ENCODE data around the gene EIF2B4. TPM values are rescaled to one million over a fixed set of nuclear protein-coding genes. Genes with fewer than 3 reads are reported as not detected.

The EIF2B4 gene
- total and polyA plus RNA-seq, 2 donors (not counting 1 experiment from before 2014, with no cell fraction given), result 28.6 to 29.8 TPM

DNA sequence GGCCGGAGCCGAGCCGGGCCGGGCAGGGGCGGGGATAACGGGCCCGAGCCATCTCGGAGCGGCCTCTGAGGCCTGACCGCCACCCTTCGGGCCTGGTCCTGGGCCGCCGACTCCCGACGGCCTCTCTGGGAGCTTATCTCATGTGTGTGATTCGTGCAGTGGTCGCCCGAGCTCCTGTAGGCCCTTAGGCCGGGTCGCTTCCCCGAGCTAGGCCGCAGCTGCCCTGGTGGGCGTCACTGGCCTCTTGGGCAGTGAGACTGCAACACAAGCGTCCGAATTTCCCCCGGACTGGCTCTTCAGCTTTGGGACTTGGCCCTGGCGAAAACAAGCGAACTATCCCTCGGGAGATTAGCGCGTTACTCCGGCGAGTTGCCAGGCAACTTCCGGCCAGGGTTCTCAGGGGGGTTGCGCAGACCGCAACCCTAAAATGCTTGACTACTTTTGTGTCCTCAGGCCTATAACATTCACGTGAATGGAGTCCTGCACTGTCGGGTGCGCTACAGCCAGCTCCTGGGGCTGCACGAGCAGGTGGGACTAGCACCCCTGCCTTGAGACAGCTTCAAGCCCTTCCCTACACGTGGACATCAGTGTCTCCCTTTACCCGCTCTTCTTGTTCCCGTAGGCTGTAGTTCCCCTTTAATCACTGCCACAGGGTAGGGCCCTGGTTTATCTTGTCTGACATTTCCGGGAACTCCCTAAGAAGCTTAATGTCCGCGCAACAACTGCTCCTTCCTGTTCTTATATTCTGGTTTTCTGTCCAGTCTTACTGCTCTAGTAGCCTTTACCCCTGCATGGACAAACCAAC lies 880 bp upstream of the EIF2B4 start:
- no peaks in the 10 kb centered on the region for H3K27me3 ChIP-seq (ENCODE audit: control insufficient read depth, insufficient read depth, low read length)
- H3K27ac ChIP-seq (ENCODE audit: insufficient read depth, low read length), result peak overlapping the region; percentile 95
- H2AFZ ChIP-seq (ENCODE audit: low read length), result peak overlapping the region; percentile 88
- TF ChIP-seq EZH2 (IDR thresholded peaks at IDR 0.05; ENCODE audit: low read length, missing control alignments), result no peak
- TF ChIP-seq, protein P1, sequence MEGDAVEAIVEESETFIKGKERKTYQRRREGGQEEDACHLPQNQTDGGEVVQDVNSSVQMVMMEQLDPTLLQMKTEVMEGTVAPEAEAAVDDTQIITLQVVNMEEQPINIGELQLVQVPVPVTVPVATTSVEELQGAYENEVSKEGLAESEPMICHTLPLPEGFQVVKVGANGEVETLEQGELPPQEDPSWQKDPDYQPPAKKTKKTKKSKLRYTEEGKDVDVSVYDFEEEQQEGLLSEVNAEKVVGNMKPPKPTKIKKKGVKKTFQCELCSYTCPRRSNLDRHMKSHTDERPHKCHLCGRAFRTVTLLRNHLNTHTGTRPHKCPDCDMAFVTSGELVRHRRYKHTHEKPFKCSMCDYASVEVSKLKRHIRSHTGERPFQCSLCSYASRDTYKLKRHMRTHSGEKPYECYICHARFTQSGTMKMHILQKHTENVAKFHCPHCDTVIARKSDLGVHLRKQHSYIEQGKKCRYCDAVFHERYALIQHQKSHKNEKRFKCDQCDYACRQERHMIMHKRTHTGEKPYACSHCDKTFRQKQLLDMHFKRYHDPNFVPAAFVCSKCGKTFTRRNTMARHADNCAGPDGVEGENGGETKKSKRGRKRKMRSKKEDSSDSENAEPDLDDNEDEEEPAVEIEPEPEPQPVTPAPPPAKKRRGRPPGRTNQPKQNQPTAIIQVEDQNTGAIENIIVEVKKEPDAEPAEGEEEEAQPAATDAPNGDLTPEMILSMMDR (conservative IDR thresholded peaks at IDR 0.05 in 1 of 2, IDR thresholded peaks at IDR 0.05 in 1 of 2; ENCODE audit: low read depth in 1 of 2, low read length in 2 of 2), result no peak
- peak overlapping the region; percentile 97 for H3K9ac ChIP-seq (ENCODE audit: insufficient read depth, low read length)
- H3K4me1 ChIP-seq (ENCODE audit: control insufficient read depth, extremely low read depth, insufficient read depth, low read length), result peaks cover 14% of the 10 kb centered on the region
- peak; percentile 33 to 45 for DNase-seq (ENCODE audit: low read depth in 2 of 2)
- H3K36me3 ChIP-seq (ENCODE audit: control insufficient read depth, insufficient read depth, low read length), result peaks cover 38% of the 10 kb centered on the region
- H3K9me3 ChIP-seq (ENCODE audit: control insufficient read depth, insufficient read depth, low read depth, low read length), result no peaks in the 10 kb centered on the region
- H3K4me3 ChIP-seq (replicated peaks in 1 of 4; ENCODE audit: control extremely low read depth in 1 of 4, insufficient read depth in 1 of 4, low read depth in 3 of 4, low read length in 4 of 4), result peak overlapping the region; percentile 91 to 99 (median 97)
- peak overlapping the region; percentile 98 for H3K4me2 ChIP-seq (ENCODE audit: extremely low read depth, insufficient read depth, low read length)
- H4K20me1 ChIP-seq (ENCODE audit: control insufficient read depth, extremely low read depth, insufficient read depth, low read length), result no peaks in the 10 kb centered on the region
- peaks cover 54% of the 10 kb centered on the region for H3K79me2 ChIP-seq (ENCODE audit: control insufficient read depth, insufficient read depth, low read length)

DNA sequence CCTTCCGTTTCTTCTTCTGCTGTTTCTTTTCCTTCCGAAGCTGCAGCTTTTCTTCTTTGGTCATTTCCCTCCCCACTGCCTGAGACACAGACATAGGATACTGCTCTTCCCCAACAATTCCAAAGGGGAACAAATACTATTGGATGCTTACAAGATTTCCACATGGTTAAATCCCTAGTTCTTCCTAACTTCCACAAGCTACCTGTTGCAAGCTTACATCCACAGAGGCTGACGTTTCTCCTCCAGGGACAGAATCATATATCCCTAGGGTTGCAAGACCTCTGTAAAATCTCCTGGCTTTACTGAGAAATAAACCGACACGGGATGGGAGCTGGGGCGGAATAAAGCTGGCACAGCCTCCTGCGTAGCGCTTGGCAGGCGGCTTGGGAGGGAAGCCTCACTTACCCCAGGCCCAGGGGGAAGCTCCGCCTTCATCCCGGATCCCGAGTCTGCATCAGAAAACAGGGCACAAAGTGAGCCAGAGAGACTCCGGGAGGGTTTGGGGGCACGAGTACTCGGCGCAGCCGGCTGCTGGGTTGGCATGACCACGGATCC lies 590 bp downstream of the EIF2B4 start:
- H3K79me2 ChIP-seq (ENCODE audit: control insufficient read depth, insufficient read depth, low read length), result peaks cover 51% of the 10 kb centered on the region
- H3K9me3 ChIP-seq (ENCODE audit: control insufficient read depth, insufficient read depth, low read depth, low read length), result no peaks in the 10 kb centered on the region
- no peaks in the 10 kb centered on the region for H4K20me1 ChIP-seq (ENCODE audit: control insufficient read depth, extremely low read depth, insufficient read depth, low read length)
- peaks cover 30% of the 10 kb centered on the region for H3K36me3 ChIP-seq (ENCODE audit: control insufficient read depth, insufficient read depth, low read length)
- TF ChIP-seq, protein P1 (conservative IDR thresholded peaks at IDR 0.05 in 1 of 2, IDR thresholded peaks at IDR 0.05 in 1 of 2; ENCODE audit: low read depth in 1 of 2, low read length in 2 of 2), result no peak
- no peak for TF ChIP-seq EZH2 (IDR thresholded peaks at IDR 0.05; ENCODE audit: low read length, missing control alignments)
- peak overlapping the region; percentile 95 for H2AFZ ChIP-seq (ENCODE audit: low read length)
- H3K4me2 ChIP-seq (ENCODE audit: extremely low read depth, insufficient read depth, low read length), result peak overlapping the region; percentile 100
- peak; percentile 54 to 62 for DNase-seq (ENCODE audit: low read depth in 2 of 2)
- peak overlapping the region; percentile 96 to 99 (median 97) for H3K4me3 ChIP-seq (replicated peaks in 1 of 4; ENCODE audit: control extremely low read depth in 1 of 4, insufficient read depth in 1 of 4, low read depth in 3 of 4, low read length in 4 of 4)
- peak overlapping the region; percentile 95 for H3K27ac ChIP-seq (ENCODE audit: insufficient read depth, low read length)
- H3K27me3 ChIP-seq (ENCODE audit: control insufficient read depth, insufficient read depth, low read length), result no peaks in the 10 kb centered on the region
- peak overlapping the region; percentile 96 for H3K9ac ChIP-seq (ENCODE audit: insufficient read depth, low read length)
- H3K4me1 ChIP-seq (ENCODE audit: control insufficient read depth, extremely low read depth, insufficient read depth, low read length), result peaks cover 14% of the 10 kb centered on the region

DNA sequence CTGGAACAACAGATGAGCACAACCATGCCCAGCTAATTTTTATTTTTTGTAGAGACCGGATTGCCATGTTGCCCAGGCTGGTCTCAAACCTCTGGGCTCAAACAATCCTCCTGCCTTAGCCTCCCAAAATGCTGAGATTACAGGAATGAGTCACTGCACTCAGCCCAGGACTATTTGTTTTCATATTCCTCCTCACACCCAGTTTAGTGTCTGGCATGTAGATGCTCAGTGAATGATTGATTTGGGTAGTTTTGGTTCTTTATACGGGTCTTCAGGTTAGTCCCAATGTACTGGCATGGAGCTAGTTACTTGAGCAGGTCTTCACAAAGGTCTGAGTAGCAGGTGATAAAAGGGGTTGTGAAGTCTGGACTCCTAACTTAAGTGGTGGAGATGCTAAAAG lies 6.2 kb downstream of the EIF2B4 start:
- Histone ChIP-seq H3K79me2 (ENCODE audit: control insufficient read depth, insufficient read depth, low read length) (peaks cover 10% of the 10 kb centered on the region), H3K4me1 (ENCODE audit: control insufficient read depth, extremely low read depth, insufficient read depth, low read length) (peaks cover 4% of the 10 kb centered on the region), H3K4me3 (replicated peaks in 1 of 4; ENCODE audit: control extremely low read depth in 1 of 4, insufficient read depth in 1 of 4, low read depth in 3 of 4, low read length in 4 of 4) (no peak overlapping the region), H3K27me3 (ENCODE audit: control insufficient read depth, insufficient read depth, low read length) (no peaks in the 10 kb centered on the region), H3K27ac (ENCODE audit: insufficient read depth, low read length) (no peak overlapping the region), H3K9me3 (ENCODE audit: control insufficient read depth, insufficient read depth, low read depth, low read length) (no peaks in the 10 kb centered on the region), H2AFZ (ENCODE audit: low read length) (no peak overlapping the region), H3K4me2 (ENCODE audit: extremely low read depth, insufficient read depth, low read length) (no peak overlapping the region), H4K20me1 (ENCODE audit: control insufficient read depth, extremely low read depth, insufficient read depth, low read length) (no peaks in the 10 kb centered on the region), H3K36me3 (ENCODE audit: control insufficient read depth, insufficient read depth, low read length) (peaks cover 24% of the 10 kb centered on the region), H3K9ac (ENCODE audit: insufficient read depth, low read length) (no peak overlapping the region)
- no peak for DNase-seq (ENCODE audit: low read depth in 2 of 2)
- no peak for TF ChIP-seq EZH2 (IDR thresholded peaks at IDR 0.05; ENCODE audit: low read length, missing control alignments)
- TF ChIP-seq, protein P1 (conservative IDR thresholded peaks at IDR 0.05 in 1 of 2, IDR thresholded peaks at IDR 0.05 in 1 of 2; ENCODE audit: low read depth in 1 of 2, low read length in 2 of 2), result no peak

Data from fibroblast of lung (primary cell).